Liver (tissue), 9 donors: Measurements from ENCODE around the gene RASA3. TPM values are rescaled to one million over a fixed set of nuclear protein-coding genes. Genes with fewer than 3 reads are reported as not detected.

Experiments used
- DNase-seq: peaks from one replicate; pipeline ENCODE4 v3.0.0-alpha.2; 2017; ENCODE audit warnings: low spot score
- H3K27ac ChIP-seq, 2 donors: one replicate each; pipeline ENCODE4 v1.7.0; 2013; ENCODE audit warnings: inconsistent platforms in 2 of 2, low read length in 2 of 2, control low read depth in 1 of 2, low read depth in 1 of 2, mild to moderate bottlenecking in 1 of 2
- H3K27me3 ChIP-seq, 4 donors: one replicate each; pipeline versions ENCODE4 v1.6.1 to v1.7.0; 2013; ENCODE audit warnings: low read length in 3 of 4, inconsistent platforms in 1 of 4, mild to moderate bottlenecking in 1 of 4, moderate library complexity in 1 of 4; ENCODE audit not compliant: control insufficient read depth in 4 of 4, insufficient read depth in 4 of 4
- H3K36me3 ChIP-seq, 4 donors: one replicate each; pipeline versions ENCODE4 v1.6.1 to v1.7.0; 2013; ENCODE audit warnings: low read length in 3 of 4, mild to moderate bottlenecking in 3 of 4, low read depth in 1 of 4, moderate library complexity in 1 of 4; ENCODE audit not compliant: control insufficient read depth in 4 of 4, insufficient read depth in 3 of 4
- H3K4me1 ChIP-seq, 4 donors: one replicate each; pipeline versions ENCODE4 v1.6.1 to v1.7.0; 2013; ENCODE audit warnings: low read length in 3 of 4, mild to moderate bottlenecking in 3 of 4, moderate library complexity in 1 of 4; ENCODE audit not compliant: control insufficient read depth in 4 of 4, insufficient read depth in 4 of 4
- H3K4me3 ChIP-seq, 3 donors: one replicate each; pipeline versions ENCODE4 v1.6.1 to v1.7.0; 2013; ENCODE audit warnings: low read length in 3 of 3, control low read depth in 1 of 3, low read depth in 1 of 3, mild to moderate bottlenecking in 1 of 3
- H3K9ac ChIP-seq, 2 donors: one replicate each; pipeline ENCODE4 v1.7.0; 2013; ENCODE audit warnings: low read length in 2 of 2, mild to moderate bottlenecking in 2 of 2, moderate library complexity in 2 of 2, control low read depth in 1 of 2, low read depth in 1 of 2
- H3K9me3 ChIP-seq, 4 donors: one replicate each; pipeline versions ENCODE4 v1.6.1 to v1.7.0; 2013; ENCODE audit warnings: low read length in 3 of 4; ENCODE audit not compliant: control insufficient read depth in 4 of 4
- EGR1 ChIP-seq, 2 donors: IDR thresholded peaks; 2 replicates each; pipeline ENCODE4 v1.6.1; 2016 to 2018; ENCODE audit warnings: antibody characterized with exemption in 2 of 2, low read depth in 2 of 2
- GABPA ChIP-seq, 2 donors: IDR thresholded peaks in 1 of 2; conservative IDR thresholded peaks in 1 of 2; 2 replicates each; pipeline ENCODE4 v1.6.1; 2016; ENCODE audit warnings: antibody characterized with exemption in 2 of 2, mild to moderate bottlenecking in 1 of 2, moderate library complexity in 1 of 2
- HNF4A ChIP-seq, 2 donors: conservative IDR thresholded peaks; 2 replicates each; pipeline ENCODE4 v1.6.1; 2016; ENCODE audit warnings: antibody characterized with exemption in 2 of 2, mild to moderate bottlenecking in 2 of 2
- HNF4G ChIP-seq: IDR thresholded peaks from 2 replicates; pipeline ENCODE4 v1.6.1; 2016; ENCODE audit warnings: antibody characterized with exemption
- JUND ChIP-seq, 2 donors: IDR thresholded peaks; 2 replicates each; pipeline ENCODE4 v1.6.1; 2016; ENCODE audit warnings: antibody characterized with exemption in 2 of 2
- MAX ChIP-seq: IDR thresholded peaks from 2 replicates; pipeline ENCODE4 v1.6.1; 2016; ENCODE audit warnings: antibody characterized with exemption
- RAD21 ChIP-seq, 2 donors: IDR thresholded peaks; 2 replicates each; pipeline ENCODE4 v1.6.1; 2016; ENCODE audit warnings: antibody characterized with exemption in 2 of 2, mild to moderate bottlenecking in 2 of 2
- REST ChIP-seq: IDR thresholded peaks from 2 replicates; pipeline ENCODE4 v1.6.1; 2016; ENCODE audit warnings: antibody characterized with exemption, mild to moderate bottlenecking
- TAF1 ChIP-seq: conservative IDR thresholded peaks from 2 replicates; pipeline ENCODE4 v1.6.1; 2016; ENCODE audit warnings: antibody characterized with exemption, mild to moderate bottlenecking
- YY1 ChIP-seq: IDR thresholded peaks from 2 replicates; pipeline ENCODE4 v1.6.1; 2016; ENCODE audit warnings: antibody characterized with exemption, mild to moderate bottlenecking
- ZBTB33 ChIP-seq: IDR thresholded peaks from 2 replicates; pipeline ENCODE4 v1.6.1; 2016; ENCODE audit warnings: antibody characterized with exemption
- WGBS: extraction: QIAGEN DNeasy Blood & Tissue Kit; methylation state at CpG from one replicate; pipeline ENCODE4 v1.1.7; 2013; 5-methylcytosine and 5-hydroxymethylcytosine counted together
- polyA plus RNA-seq, 2 donors: library from polyadenylated mRNA; stranded (reverse) in 1 of 2; unstranded in 1 of 2; fragments of 200-250 nt in 1 of 2; fragments of >200 nt in 1 of 2; fragmentation: Nextera tagmentation in 1 of 2; extraction: Ambion mirVana in 1 of 2; gene quantifications; one replicate each; pipeline versions ENCODE4 v1.2.1 to v1.2.3, GENCODE V29; 2013 to 2015
- total RNA-seq, 2 donors: library from RNA; depleted of rRNA; stranded (reverse); fragments of >200 nt; gene quantifications; one replicate each; pipeline ENCODE4 v1.2.3, GENCODE V29; 2014
- TF ChIP-seq, protein P1 (sequence below): fragments of 150-350 bp; IDR thresholded peaks from 2 replicates; pipeline ENCODE4 v1.5.1; 2017; ENCODE audit warnings: improper control_type of control experiment, low read depth, low read length; ENCODE audit not compliant: missing input control
- donor health status: healthy.
- donor health status: healthy.
- donor health status: healthy.
- donor health status: healthy.
- donor health status: healthy.

Gene RASA3
- total and polyA plus RNA-seq, 4 donors, result 0.64 to 5.9 (median 3.8) TPM

DNA sequence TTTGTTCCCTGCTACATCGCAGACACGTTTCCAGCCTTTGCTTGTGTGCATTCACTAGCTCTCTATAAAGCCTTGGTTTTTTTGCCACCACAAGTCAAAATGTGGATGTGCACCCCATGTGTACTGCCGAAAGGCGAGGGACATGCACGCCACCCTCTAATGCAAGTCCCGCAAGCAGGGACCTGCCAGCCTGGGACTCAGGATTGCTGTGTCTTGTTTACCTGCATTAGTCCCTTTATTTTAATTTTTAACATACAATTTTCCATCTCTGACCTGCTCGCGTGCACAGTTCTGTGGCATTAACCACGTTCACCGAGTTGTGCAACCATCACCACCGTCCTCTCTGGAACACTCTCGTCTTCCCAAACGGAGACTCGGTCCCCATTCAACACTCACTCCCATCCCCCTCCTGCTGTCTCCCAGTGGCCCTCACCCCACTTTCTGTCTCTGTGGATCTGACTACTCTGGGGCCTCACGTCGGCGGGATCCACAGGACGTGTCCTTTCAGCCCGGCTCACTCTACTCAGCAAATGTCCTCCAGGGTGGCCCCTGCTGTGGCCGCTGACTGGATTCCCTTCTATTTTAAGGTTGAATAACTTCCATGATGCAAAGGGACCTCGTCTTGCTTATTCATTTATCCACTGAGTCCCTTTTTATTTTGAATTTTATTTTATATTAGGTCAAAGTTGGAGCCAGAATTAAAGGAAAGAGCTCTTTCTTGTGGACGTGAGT is 58.4 kb downstream of the RASA3 start:
- no peak for DNase-seq
- no peaks in the 10 kb centered on the region for H3K9me3 ChIP-seq
- whole genome bisulfite sequencing, result 91% methylated on average over 22 of the region's 22 CpGs
- H3K36me3 ChIP-seq, result no peaks in the 10 kb centered on the region
- H3K27me3 ChIP-seq, result no peaks in the 10 kb centered on the region
- H3K9ac ChIP-seq, result no peak overlapping the region
- H3K4me1 ChIP-seq, result peaks cover 0 to under 1% (median 0%) of the 10 kb centered on the region in 4 donors
- TF ChIP-seq HNF4A (conservative IDR thresholded peaks at IDR 0.05), result no peak
- TF ChIP-seq YY1, result no peak
- TF ChIP-seq JUND (IDR thresholded peaks at IDR 0.05), result no peak
- no peak for TF ChIP-seq ZBTB33
- TF ChIP-seq GABPA (IDR thresholded peaks at IDR 0.05 in 1 of 2, conservative IDR thresholded peaks at IDR 0.05 in 1 of 2), result no peak
- no peak for TF ChIP-seq REST
- TF ChIP-seq EGR1 (IDR thresholded peaks at IDR 0.05; ENCODE audit: low read depth in 2 of 2), result no peak
- no peak overlapping the region for H3K27ac ChIP-seq
- no peak overlapping the region for H3K4me3 ChIP-seq

GRCh38 chr13:114072421-114072820 is 60.0 kb downstream of the RASA3 start:
- no peaks in the 10 kb centered on the region for H3K27me3 ChIP-seq
- 89% methylated on average over 10 of the region's 10 CpGs for WGBS
- DNase-seq, result no peak
- H3K9me3 ChIP-seq, result no peaks in the 10 kb centered on the region
- H3K4me3 ChIP-seq, result no peak overlapping the region
- no peak for TF ChIP-seq REST
- TF ChIP-seq HNF4G, result no peak
- TF ChIP-seq MAX, result no peak
- TF ChIP-seq GABPA (IDR thresholded peaks at IDR 0.05 in 1 of 2, conservative IDR thresholded peaks at IDR 0.05 in 1 of 2), result no peak
- no peak for TF ChIP-seq RAD21 (IDR thresholded peaks at IDR 0.05)
- TF ChIP-seq, protein P1, sequence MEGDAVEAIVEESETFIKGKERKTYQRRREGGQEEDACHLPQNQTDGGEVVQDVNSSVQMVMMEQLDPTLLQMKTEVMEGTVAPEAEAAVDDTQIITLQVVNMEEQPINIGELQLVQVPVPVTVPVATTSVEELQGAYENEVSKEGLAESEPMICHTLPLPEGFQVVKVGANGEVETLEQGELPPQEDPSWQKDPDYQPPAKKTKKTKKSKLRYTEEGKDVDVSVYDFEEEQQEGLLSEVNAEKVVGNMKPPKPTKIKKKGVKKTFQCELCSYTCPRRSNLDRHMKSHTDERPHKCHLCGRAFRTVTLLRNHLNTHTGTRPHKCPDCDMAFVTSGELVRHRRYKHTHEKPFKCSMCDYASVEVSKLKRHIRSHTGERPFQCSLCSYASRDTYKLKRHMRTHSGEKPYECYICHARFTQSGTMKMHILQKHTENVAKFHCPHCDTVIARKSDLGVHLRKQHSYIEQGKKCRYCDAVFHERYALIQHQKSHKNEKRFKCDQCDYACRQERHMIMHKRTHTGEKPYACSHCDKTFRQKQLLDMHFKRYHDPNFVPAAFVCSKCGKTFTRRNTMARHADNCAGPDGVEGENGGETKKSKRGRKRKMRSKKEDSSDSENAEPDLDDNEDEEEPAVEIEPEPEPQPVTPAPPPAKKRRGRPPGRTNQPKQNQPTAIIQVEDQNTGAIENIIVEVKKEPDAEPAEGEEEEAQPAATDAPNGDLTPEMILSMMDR, result no peak
- no peak for TF ChIP-seq YY1
- no peak for TF ChIP-seq TAF1
- H3K36me3 ChIP-seq, result no peaks in the 10 kb centered on the region
- peaks cover 0 to 3% (median 0%) of the 10 kb centered on the region in 4 donors for H3K4me1 ChIP-seq
- no peak overlapping the region for H3K27ac ChIP-seq
- no peak overlapping the region for H3K9ac ChIP-seq
